Stimulated activated CD4-positive, alpha-beta T cell treated with anti-CD3 and anti-CD28 coated beads, TNF-alpha, amount 100 ng/mL, for 48 hours (primary cell): ENCODE results near the gene XPO6.

Experiments
- DNase-seq, 3 donors: peaks; one replicate each; pipeline ENCODE4 v3.0.0-alpha.2; 2020; ENCODE audit warnings: low read depth in 3 of 3

The XPO6 gene

GRCh38 chr16:28183484-28183883 lies 28.3 kb downstream of the XPO6 start:
- DNase-seq, result no peak

- DNase-seq, result no peak
Measured at GRCh38 chr16:28182801-28183200, 29.0 kb downstream of the XPO6 start.

- peak in 2 of 3 donors; percentile 53 to 60 for DNase-seq
Measured at GRCh38 chr16:28182183-28182582, 29.6 kb downstream of the XPO6 start.

GRCh38 chr16:28181515-28181914 lies 30.2 kb downstream of the XPO6 start:
- no peak for DNase-seq

GRCh38 chr16:28180655-28181460 lies 30.9 kb downstream of the XPO6 start:
- DNase-seq, result no peak

- DNase-seq, result no peak
Measured at GRCh38 chr16:28179354-28179753, 32.4 kb downstream of the XPO6 start.

GRCh38 chr16:28175715-28176114 lies 36.0 kb downstream of the XPO6 start:
- DNase-seq, result no peak

GRCh38 chr16:28172336-28172735 lies 39.4 kb downstream of the XPO6 start:
- no peak for DNase-seq

- no peak for DNase-seq
Measured at GRCh38 chr16:28171816-28172215, 39.9 kb downstream of the XPO6 start.

- DNase-seq, result no peak
Measured at GRCh38 chr16:28168991-28169554, 42.7 kb downstream of the XPO6 start.

- DNase-seq, result no peak
Measured at GRCh38 chr16:28167730-28168129, 44.0 kb downstream of the XPO6 start.

GRCh38 chr16:28167221-28167620 lies 44.5 kb downstream of the XPO6 start:
- DNase-seq, result no peak

GRCh38 chr16:28166394-28167208 lies 45.2 kb downstream of the XPO6 start:
- no peak for DNase-seq

- no peak for DNase-seq
Measured at GRCh38 chr16:28165598-28165997, 46.2 kb downstream of the XPO6 start.

- DNase-seq, result no peak
Measured at GRCh38 chr16:28164140-28164539, 47.6 kb downstream of the XPO6 start.

GRCh38 chr16:28163699-28164098 lies 48.1 kb downstream of the XPO6 start:
- DNase-seq, result no peak

- DNase-seq, result no peak
Measured at GRCh38 chr16:28162326-28162877, 49.4 kb downstream of the XPO6 start.

- DNase-seq, result no peak
Measured at GRCh38 chr16:28161626-28162025, 50.1 kb downstream of the XPO6 start.

- no peak for DNase-seq
Measured at GRCh38 chr16:28158136-28158535, 53.6 kb downstream of the XPO6 start.

GRCh38 chr16:28156056-28156680 lies 55.6 kb downstream of the XPO6 start:
- DNase-seq, result no peak

- DNase-seq, result no peak
Measured at GRCh38 chr16:28155293-28155692, 56.5 kb downstream of the XPO6 start.

- no peak for DNase-seq
Measured at GRCh38 chr16:28151180-28151579, 60.6 kb downstream of the XPO6 start.
